ENCODE data around the gene ARID3B.
A peak's percentile ranks its signal among the peaks of the same experiment; 100 is the strongest.
"Not testable (repeated sequence)": the region's sequence is repeated elsewhere in the genome, so short reads cannot be mapped to it uniquely, and the experiment has no call there.

The ARID3B gene

GRCh38 chr15:74620636-74621545 is 79.9 kb downstream of the ARID3B start:
- peak; percentile 29 for DNase-seq

GRCh38 chr15:74621546-74621920 is 80.5 kb downstream of the ARID3B start:
- no peak for DNase-seq

GRCh38 chr15:74621936-74622335 is 80.9 kb downstream of the ARID3B start:
- no peak for DNase-seq

GRCh38 chr15:74622758-74623157 is 81.7 kb downstream of the ARID3B start:
- DNase-seq, result no peak

GRCh38 chr15:74624020-74624602 is 83.1 kb downstream of the ARID3B start:
- no peak for DNase-seq

GRCh38 chr15:74625693-74626092 is 84.7 kb downstream of the ARID3B start:
- no peak for DNase-seq

GRCh38 chr15:74626336-74626735 is 85.3 kb downstream of the ARID3B start:
- DNase-seq, result no peak

GRCh38 chr15:74626752-74627692 is 86.0 kb downstream of the ARID3B start:
- no peak for DNase-seq

- DNase-seq, result no peak
These were observed 86.7 kb downstream of the ARID3B start for GRCh38 chr15:74627766-74628165.

GRCh38 chr15:74628199-74628598 is 87.2 kb downstream of the ARID3B start:
- no peak for DNase-seq

GRCh38 chr15:74628949-74629348 is 87.9 kb downstream of the ARID3B start:
- no peak for DNase-seq

GRCh38 chr15:74629696-74630095 is 88.7 kb downstream of the ARID3B start:
- DNase-seq, result not testable (repeated sequence)

GRCh38 chr15:74630284-74631086 is 89.5 kb downstream of the ARID3B start:
- DNase-seq, result no peak

- no peak for DNase-seq
These were observed 90.0 kb downstream of the ARID3B start for GRCh38 chr15:74631087-74631385.

GRCh38 chr15:74631408-74631807 is 90.4 kb downstream of the ARID3B start:
- no peak for DNase-seq

- peak; percentile 47 for DNase-seq
These were observed 91.0 kb downstream of the ARID3B start for GRCh38 chr15:74631935-74632560.

- no peak for DNase-seq
These were observed 91.6 kb downstream of the ARID3B start for GRCh38 chr15:74632601-74633000.

- no peak for DNase-seq
These were observed 92.8 kb downstream of the ARID3B start for GRCh38 chr15:74633781-74634180.

- DNase-seq, result peak; percentile 28
These were observed 94.2 kb downstream of the ARID3B start for GRCh38 chr15:74635228-74635627.

- DNase-seq, result no peak
These were observed 96.0 kb downstream of the ARID3B start for GRCh38 chr15:74636984-74637383.

- DNase-seq, result no peak
These were observed 100.1 kb downstream of the ARID3B start for GRCh38 chr15:74641151-74641550.

GRCh38 chr15:74642348-74642733 is 101.3 kb downstream of the ARID3B start:
- DNase-seq, result no peak
